SK-N-SH (cell line): ENCODE measurements around the gene RFX2. TPM values are rescaled to one million over a fixed set of nuclear protein-coding genes. Genes with fewer than 3 reads are reported as not detected.

Experiments
- CTCF ChIA-PET: fragments of 300-600, 350-600 bp; formaldehyde crosslinking; extraction: SDS; loops from one replicate; lab custom pipeline; 2021; lab: Yijun Ruan, JAX
- POLR2A ChIA-PET: fragments of 350-600 bp; sonication (Branson Sonifier 250); formaldehyde crosslinking; extraction: SDS; loops from one replicate; lab custom pipeline; 2020; ENCODE audit warnings: antibody characterized with exemption, inconsistent platforms; lab: Yijun Ruan, JAX
- DNase-seq: peaks from one replicate; pipeline ENCODE4 v3.0.0; 2012
- H2AFZ ChIP-seq: fragments of 200-600 bp; sonication (generic); 2 replicates; pipeline ENCODE4 v1.8.1; 2016; ENCODE audit warnings: antibody characterized with exemption, mild to moderate bottlenecking, low read depth
- H3F3A ChIP-seq: fragments of 200-600 bp; sonication (generic); replicated peaks from 2 replicates; pipeline ENCODE3; 2016; ENCODE audit warnings: antibody characterized with exemption, mild to moderate bottlenecking; ENCODE audit not compliant: insufficient read depth
- H3K27ac ChIP-seq, 2 experiments: fragments of 200-500 bp in 1 of 2; fragments of 200-600 bp in 1 of 2; sonication (Bioruptor generic) in 1 of 2; sonication (generic), shearing (Covaris generic) in 1 of 2; 2 replicates each; pipeline versions ENCODE4 v1.5.1 to v1.6.1; 2014 to 2016; ENCODE audit warnings: low read depth in 2 of 2, inconsistent platforms in 1 of 2, low read length in 1 of 2, mild to moderate bottlenecking in 1 of 2, mixed read lengths in 1 of 2
- H3K27me3 ChIP-seq: fragments of 200-600 bp; sonication (generic), shearing (Covaris generic); 2 replicates; pipeline ENCODE4 v1.6.1; 2016; ENCODE audit warnings: mixed run types; ENCODE audit not compliant: insufficient read depth
- H3K36me3 ChIP-seq, 2 experiments: fragments of 200-500 bp in 1 of 2; fragments of 200-600 bp in 1 of 2; sonication (Bioruptor generic) in 1 of 2; sonication (generic) in 1 of 2; replicated peaks in 1 of 2; 2 replicates each; pipeline versions ENCODE3 to v1.5.1; 2014 to 2016; ENCODE audit warnings: low read length in 1 of 2, mild to moderate bottlenecking in 1 of 2; ENCODE audit not compliant: insufficient read depth in 2 of 2, control insufficient read depth in 1 of 2
- H3K4me1 ChIP-seq, 2 experiments: fragments of 200-500 bp in 1 of 2; fragments of 200-600 bp in 1 of 2; sonication (Bioruptor generic) in 1 of 2; sonication (generic), shearing (Covaris generic) in 1 of 2; 2 replicates each; pipeline versions ENCODE4 v1.5.1 to v1.6.1; 2014 to 2016; ENCODE audit warnings: low read depth in 1 of 2, low read length in 1 of 2, mixed run types in 1 of 2; ENCODE audit not compliant: insufficient read depth in 2 of 2, control insufficient read depth in 1 of 2
- H3K4me2 ChIP-seq: fragments of 200-600 bp; sonication (generic), shearing (Covaris generic); 2 replicates; pipeline ENCODE4 v1.6.1; 2017; ENCODE audit warnings: mixed run types
- H3K4me3 ChIP-seq, 2 experiments: fragments of 200-500 bp in 1 of 2; fragments of 200-600 bp in 1 of 2; sonication (Bioruptor generic) in 1 of 2; sonication (generic), shearing (Covaris generic) in 1 of 2; 2 replicates each; pipeline versions ENCODE4 v1.5.1 to v1.8.1; 2014 to 2016; ENCODE audit warnings: low read depth in 2 of 2, inconsistent platforms in 1 of 2, low read length in 1 of 2, mild to moderate bottlenecking in 1 of 2, mixed read lengths in 1 of 2, moderate library complexity in 1 of 2
- H3K79me2 ChIP-seq: fragments of 200-600 bp; sonication (generic); 2 replicates; pipeline ENCODE4 v1.8.1; 2017; ENCODE audit warnings: mild to moderate bottlenecking; ENCODE audit not compliant: insufficient read depth
- H3K9ac ChIP-seq: fragments of 200-600 bp; sonication (generic); 2 replicates; pipeline ENCODE4 v1.6.1; 2017; ENCODE audit warnings: mixed run types
- H3K9me2 ChIP-seq: fragments of 200-600 bp; sonication (generic); 2 replicates; pipeline ENCODE4 v1.6.1; 2017; ENCODE audit warnings: mixed run types
- H3K9me3 ChIP-seq: fragments of 200-600 bp; sonication (generic); 2 replicates; pipeline ENCODE4 v1.6.1; 2017; ENCODE audit warnings: mixed run types, mild to moderate bottlenecking, moderate library complexity
- H4K20me1 ChIP-seq: fragments of 200-600 bp; sonication (generic); 2 replicates; pipeline ENCODE4 v1.6.1; 2017; ENCODE audit warnings: mild to moderate bottlenecking, mixed run types; ENCODE audit not compliant: insufficient read depth
- CTCF ChIP-seq: fragments of 200-600 bp; sonication (generic); IDR thresholded peaks from 2 replicates; pipeline ENCODE4 v1.6.1; 2017; ENCODE audit warnings: antibody characterized with exemption, mild to moderate bottlenecking, moderate library complexity
- ELF1 ChIP-seq: IDR thresholded peaks from 2 replicates; pipeline ENCODE4 v1.4.0; 2012
- EZH2phosphoT487 ChIP-seq: fragments of 200-600 bp; sonication (generic); IDR thresholded peaks from 2 replicates; pipeline ENCODE4 v1.6.1; 2017; ENCODE audit warnings: low read depth, mixed run types, mild to moderate bottlenecking, antibody characterized with exemption, moderate library complexity, borderline replicate concordance
- FOSL2 ChIP-seq: IDR thresholded peaks from 2 replicates; pipeline ENCODE4 v1.4.0; 2012; ENCODE audit warnings: low read depth, mild to moderate bottlenecking, moderate library complexity, borderline replicate concordance
- GABPA ChIP-seq: IDR thresholded peaks from 2 replicates; pipeline ENCODE4 v1.4.0; 2012; ENCODE audit warnings: low read depth, mild to moderate bottlenecking
- GATA2 ChIP-seq: sonication (generic); formaldehyde crosslinking; IDR thresholded peaks from 2 replicates; pipeline ENCODE4 v1.5.0; 2020; ENCODE audit warnings: mild to moderate bottlenecking, missing genetic modification reagents
- IRF3 ChIP-seq: fragments of 150-350 bp; IDR thresholded peaks from 2 replicates; pipeline ENCODE4 v1.6.1; 2016; ENCODE audit warnings: mild to moderate bottlenecking, low read depth, low read length
- MEF2A ChIP-seq: IDR thresholded peaks from 2 replicates; pipeline ENCODE4 v1.4.0; 2012; ENCODE audit warnings: low read depth, borderline replicate concordance
- MXI1 ChIP-seq: IDR thresholded peaks from 2 replicates; pipeline ENCODE4 v1.6.1; 2012; ENCODE audit warnings: mild to moderate bottlenecking, low read depth, low read length, improper control_type of control experiment
- NFIC ChIP-seq: IDR thresholded peaks from 2 replicates; pipeline ENCODE4 v1.4.0; 2012; ENCODE audit warnings: borderline replicate concordance
- NRF1 ChIP-seq: IDR thresholded peaks from 2 replicates; pipeline ENCODE4 v1.6.1; 2012; ENCODE audit warnings: low read depth, mild to moderate bottlenecking, low read length
- RAD21 ChIP-seq: IDR thresholded peaks from 2 replicates; pipeline ENCODE4 v1.6.1; 2012; ENCODE audit warnings: mild to moderate bottlenecking, low read length
- REST ChIP-seq: IDR thresholded peaks from 2 replicates; pipeline ENCODE4 v1.6.1; 2012; ENCODE audit warnings: mild to moderate bottlenecking, low read depth, low read length, moderate library complexity
- RFX5 ChIP-seq: IDR thresholded peaks from 2 replicates; pipeline ENCODE4 v1.6.1; 2012; ENCODE audit warnings: mild to moderate bottlenecking, improper control_type of control experiment, low read length
- RXRA ChIP-seq: IDR thresholded peaks from 2 replicates; pipeline ENCODE4 v1.4.0; 2012; ENCODE audit warnings: low read depth, mild to moderate bottlenecking, borderline replicate concordance
- SIN3A ChIP-seq: IDR thresholded peaks from 2 replicates; pipeline ENCODE4 v1.6.1; 2012; ENCODE audit warnings: low read depth, mild to moderate bottlenecking, low read length, moderate library complexity, borderline replicate concordance
- TEAD4 ChIP-seq: IDR thresholded peaks from 2 replicates; pipeline ENCODE4 v1.4.0; 2012; ENCODE audit warnings: mild to moderate bottlenecking, borderline replicate concordance; ENCODE audit not compliant: insufficient read depth
- YY1 ChIP-seq: IDR thresholded peaks from 2 replicates; pipeline ENCODE4 v1.4.0; 2012; ENCODE audit warnings: low read depth, mild to moderate bottlenecking
- WGBS: methylation state at CpG from one replicate; pipeline ENCODE4 v1.1.6; 2017; ENCODE audit warnings: low lambda C conversion rate; 5-methylcytosine and 5-hydroxymethylcytosine counted together
- polyA plus RNA-seq, 3 experiments: library from polyadenylated mRNA; depleted of rRNA; stranded (reverse); fragments of >200 nt; gene quantifications; 2 replicates each; pipeline ENCODE4 v1.2.3, GENCODE V29; 2012

Gene RFX2
- polyA plus RNA-seq, 1 of the 3 experiments (the other 2 are of a cell fraction) = 12.6 TPM

GRCh38 chr19:6100284-6100915 lies 9.9 kb downstream of the RFX2 start:
- no peak overlapping the region; a peak in 1 of 4 replicates for H3K27ac ChIP-seq
- H4K20me1 ChIP-seq = no peaks in the 10 kb centered on the region
- peaks cover 16 to 23% of the 10 kb centered on the region in 2 experiments for H3K4me1 ChIP-seq
- no peaks in the 10 kb centered on the region for H3K9me2 ChIP-seq
- H3K4me3 ChIP-seq = no peak overlapping the region
- POLR2A ChIA-PET = no interaction called here
- no peak overlapping the region for H3K9ac ChIP-seq
- H2AFZ ChIP-seq = no peak overlapping the region
- 96% methylated on average over 16 of the region's 16 CpGs for WGBS
- no peaks in the 10 kb centered on the region for H3K9me3 ChIP-seq
- CTCF ChIA-PET = interaction anchor here (1.5 to 2.0 kb wide), 3 partner anchors 12 to 52 kb away, joined by 4 to 10 read pairs (median 10); no protein-coding TSS in a partner anchor
- peaks cover 90% of the 10 kb centered on the region for H3K79me2 ChIP-seq
- no peak overlapping the region for H3K4me2 ChIP-seq
- no peaks in the 10 kb centered on the region for H3K36me3 ChIP-seq
- no peaks in the 10 kb centered on the region for H3K27me3 ChIP-seq
- TF ChIP-seq RXRA (no peak), SIN3A (no peak), TEAD4 (no peak), IRF3 (no peak), EZH2phosphoT487 (no peak), GABPA (no peak), MEF2A (no peak), NRF1 (no peak), RFX5 (no peak), NFIC (no peak), RAD21 (no peak), CTCF (no peak), YY1 (no peak), FOSL2 (no peak), GATA2 (CRISPR knock-in tag) (no peak), ELF1 (no peak), REST (no peak), MXI1 (no peak)
- DNase-seq = no peak
- peaks cover 32% of the 10 kb centered on the region for H3F3A ChIP-seq
